GM19035 (cell line): ENCODE data around the gene KRT86.
"Not testable (repeated sequence)": the region's sequence is repeated elsewhere in the genome, so short reads cannot be mapped to it uniquely, and the experiment has no call there.

Source experiments
- ATAC-seq: cut with Tn5 transposase; IDR thresholded peaks from one replicate; pipeline ENCODE4 v1.9.1; 2021; ENCODE audit not compliant: unreplicated experiment

The KRT86 gene

DNA sequence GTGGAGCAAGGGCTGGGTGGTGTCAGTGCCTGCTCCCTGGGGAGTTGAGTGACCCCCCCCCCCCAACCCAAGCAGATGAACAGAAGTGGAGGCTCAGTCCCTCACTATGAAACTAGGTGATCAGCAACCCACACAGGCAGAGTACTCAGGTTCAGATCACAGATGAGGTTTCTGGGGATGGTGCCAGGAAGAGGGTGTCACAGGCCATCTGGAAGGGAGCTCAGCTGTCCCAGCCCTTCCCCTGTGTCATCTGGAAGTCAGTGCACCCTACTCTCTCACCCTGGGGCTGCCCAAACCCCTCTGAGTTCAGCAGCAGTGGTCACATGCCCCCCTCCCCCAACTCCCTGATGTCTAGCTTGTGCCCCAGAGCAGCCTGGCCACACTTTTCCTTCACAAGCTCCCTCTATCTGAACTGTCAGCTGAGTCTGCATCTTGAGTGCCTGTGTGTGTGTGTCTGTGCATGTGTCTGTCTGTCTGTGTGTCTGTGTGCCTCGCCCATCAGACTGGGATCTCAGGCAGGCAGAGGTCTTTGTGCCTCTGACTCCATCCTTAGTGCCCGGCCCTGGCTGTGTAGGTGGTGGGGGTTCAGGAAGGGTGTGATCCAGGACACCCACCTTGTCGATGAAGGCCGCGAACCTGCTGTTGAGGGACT is 16.2 kb downstream of the KRT86 start:
- ATAC-seq: not testable (repeated sequence)

DNA sequence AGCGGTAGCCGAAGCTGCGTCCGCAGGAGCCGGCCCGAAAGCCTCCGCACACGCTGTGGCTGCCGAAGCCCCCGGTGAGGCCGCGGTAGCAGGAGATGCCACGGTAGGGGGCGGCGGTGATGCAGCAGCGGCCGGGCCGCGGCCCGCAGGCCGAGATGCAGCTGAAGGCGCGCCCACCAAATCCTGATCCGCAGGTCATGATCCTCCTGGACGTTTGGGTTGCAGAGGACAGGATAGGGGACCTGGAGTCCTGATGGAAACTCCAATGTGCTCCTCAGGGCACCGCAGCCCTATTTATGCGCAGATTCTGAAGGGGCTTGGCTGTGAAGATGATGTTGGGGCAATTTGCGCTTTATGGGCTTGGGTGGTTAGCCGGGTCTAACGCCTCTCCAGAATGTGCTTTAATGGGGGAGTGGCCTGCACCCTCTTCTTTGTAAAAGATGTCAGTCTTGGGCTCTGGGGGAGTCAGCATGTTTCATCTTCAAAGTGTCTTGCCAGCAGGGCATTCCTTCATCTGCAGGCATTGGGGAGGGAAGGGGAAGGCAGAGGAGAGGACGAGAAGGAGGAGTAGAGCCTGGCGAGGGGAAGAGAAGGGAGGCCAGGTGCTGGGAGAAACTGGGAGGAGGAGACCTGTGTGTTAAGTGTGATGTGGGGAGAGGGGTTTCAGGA is 17.0 kb downstream of the KRT86 start, which contains the start of gene KRT81:
Gene KRT81 (minus strand): TSS at position 268 of the 669 bp plus-strand sequence. CDS start 69 bp downstream, at position 199.
- ATAC-seq: no peak

DNA sequence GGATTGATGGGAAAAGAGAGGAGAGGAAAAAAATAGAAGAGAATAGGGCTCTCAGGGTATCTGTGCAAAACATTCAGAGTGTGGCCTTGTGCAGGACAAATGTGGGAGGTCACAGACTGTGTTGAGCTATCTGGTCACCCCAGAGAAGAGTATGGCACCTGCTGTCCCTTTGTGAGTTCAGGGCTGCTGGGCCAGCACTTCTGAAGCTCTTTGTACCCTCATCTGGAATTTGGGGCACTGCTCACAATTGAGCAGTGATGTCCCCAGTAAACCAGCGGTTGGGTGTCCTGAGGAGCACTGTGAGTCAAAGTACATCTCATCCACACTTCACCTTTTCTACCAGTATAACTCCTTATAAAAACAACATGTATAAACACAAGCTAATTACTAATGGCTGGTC is 19.5 kb downstream of the KRT86 start:
- no peak for ATAC-seq

DNA sequence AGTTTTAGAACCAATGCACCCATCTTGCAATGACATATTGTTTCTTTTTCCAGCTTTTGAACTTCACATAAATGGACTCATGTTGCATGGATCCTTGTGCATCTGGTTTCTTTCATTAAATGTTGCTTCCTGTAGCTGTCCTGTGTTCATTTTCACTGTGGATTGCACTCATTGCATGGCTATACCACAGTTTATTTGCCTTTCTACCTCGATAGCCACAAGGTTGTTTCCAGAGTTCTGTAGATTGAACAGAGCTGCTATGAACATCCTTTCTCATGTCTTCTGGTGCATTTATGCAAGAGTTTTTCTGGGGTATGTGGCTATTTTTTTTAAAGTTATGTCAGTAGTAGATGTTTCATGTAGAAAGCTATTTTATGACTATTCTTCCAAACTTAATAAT is 20.4 kb downstream of the KRT86 start:
- ATAC-seq: no peak

DNA sequence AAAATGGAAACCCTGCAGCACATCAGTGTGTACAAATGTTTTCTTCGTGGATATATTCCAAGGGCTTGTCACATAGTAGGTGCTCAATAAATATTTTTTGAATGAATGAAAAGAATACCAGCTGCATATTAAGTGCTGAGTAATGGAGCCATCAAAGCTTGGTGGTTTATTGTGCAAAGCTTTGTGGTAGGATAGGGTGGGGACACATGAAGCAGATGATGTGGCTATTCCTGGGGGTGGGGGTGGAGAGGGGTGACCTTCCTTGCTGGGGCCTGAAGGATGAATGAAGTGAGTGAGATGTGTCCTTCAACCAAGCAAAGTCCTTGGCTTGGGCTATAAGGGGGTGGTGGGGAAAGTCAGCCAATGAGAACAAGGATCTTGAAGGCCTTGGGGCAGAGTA is 21.2 kb downstream of the KRT86 start:
- no peak for ATAC-seq

DNA sequence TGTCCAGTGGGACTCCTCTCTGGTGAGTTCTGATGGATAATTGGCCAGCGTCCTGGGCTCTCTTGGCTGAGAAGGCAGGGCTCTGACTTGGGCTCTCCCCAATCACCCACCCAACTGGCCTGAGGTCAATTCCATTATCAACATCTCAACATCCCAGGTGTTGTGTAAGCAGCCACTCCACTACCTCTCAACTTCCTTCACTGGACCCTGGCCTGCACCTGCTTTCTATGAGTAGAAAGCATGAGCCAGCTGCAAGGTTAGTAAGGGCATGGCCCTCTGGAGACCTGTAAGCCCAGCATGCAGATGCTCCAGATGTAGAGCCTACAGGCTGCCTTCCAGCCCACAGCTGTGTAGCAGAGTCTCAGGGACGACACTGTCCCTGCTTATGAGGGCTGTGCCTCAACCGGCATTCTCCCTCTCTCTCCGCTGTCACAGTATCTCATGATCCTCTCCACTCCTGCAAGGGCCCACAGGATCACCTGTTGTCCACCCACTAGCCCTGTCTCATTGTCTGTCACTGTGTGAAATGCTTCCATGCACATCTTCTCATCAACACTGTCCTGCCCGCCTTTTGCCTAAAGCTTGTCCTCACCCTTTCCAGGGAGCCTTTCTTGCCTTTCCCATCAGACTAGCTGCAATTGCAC is 22.2 kb downstream of the KRT86 start:
- ATAC-seq: no peak

DNA sequence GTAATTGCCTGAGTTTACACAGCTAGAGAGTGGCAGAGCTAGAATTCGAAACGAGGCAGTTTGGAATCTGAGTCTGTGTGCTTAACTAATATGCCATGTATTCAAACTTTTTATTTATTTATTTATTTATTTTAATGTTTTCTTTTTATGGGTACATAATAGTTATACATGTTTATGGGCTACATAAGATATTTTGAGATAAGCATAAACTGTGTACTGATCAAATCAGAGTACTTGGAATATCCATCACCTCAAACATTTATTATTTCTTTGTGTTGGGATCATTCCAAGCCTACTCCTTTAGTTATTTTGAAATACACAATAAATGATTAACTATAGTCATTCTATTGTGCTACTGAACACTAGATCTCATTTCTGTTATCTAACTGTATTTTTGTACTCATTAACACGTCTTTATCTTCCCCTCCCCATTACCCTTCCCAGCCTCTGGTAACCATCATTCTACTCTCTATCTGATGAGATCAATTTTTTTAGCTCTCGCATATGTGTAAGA is 24.3 kb downstream of the KRT86 start:
- ATAC-seq: no peak

DNA sequence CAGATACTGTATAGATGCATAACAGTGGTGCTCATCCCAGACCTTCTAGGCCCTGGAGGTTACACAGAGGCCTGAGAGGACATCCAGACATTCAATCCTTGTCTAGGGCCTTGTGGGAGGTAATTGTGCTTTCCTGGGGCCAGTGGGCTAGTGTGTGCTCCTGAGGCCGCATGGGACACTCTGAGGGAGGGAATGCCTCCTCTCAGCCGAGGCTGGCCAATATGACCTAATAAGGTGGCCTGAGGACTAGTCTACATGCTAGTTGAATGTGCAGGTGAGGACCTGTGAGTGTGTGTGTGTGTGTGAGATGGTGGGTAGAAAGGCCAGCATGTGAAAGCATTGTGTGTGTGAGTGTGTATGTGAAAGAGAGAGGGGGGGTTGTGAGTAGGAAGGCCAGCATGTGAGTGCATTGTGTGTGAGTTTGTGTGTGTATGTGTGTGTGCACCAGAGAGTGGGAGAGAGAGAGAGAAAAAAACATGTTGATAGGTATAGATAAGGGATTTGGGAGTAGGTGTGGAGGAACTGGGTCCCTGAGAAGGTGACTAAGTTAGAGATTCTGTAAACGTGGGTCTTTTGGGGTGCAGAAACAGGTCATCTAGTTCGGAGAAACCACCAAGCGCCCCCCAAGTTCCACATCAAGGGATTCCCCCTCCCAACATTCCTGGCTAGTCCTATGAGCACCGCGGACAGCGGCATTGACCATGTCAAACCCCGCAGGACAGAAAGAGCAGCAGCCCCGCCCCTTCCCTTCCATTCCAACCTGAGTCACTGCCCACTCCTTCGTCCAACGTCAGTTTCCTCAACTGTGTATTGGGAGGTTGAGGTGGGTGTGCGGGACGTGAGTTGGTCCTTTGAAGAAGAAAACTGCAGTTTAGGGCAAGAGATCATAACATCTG is 26.6 kb downstream of the KRT86 start:
- no peak for ATAC-seq

DNA sequence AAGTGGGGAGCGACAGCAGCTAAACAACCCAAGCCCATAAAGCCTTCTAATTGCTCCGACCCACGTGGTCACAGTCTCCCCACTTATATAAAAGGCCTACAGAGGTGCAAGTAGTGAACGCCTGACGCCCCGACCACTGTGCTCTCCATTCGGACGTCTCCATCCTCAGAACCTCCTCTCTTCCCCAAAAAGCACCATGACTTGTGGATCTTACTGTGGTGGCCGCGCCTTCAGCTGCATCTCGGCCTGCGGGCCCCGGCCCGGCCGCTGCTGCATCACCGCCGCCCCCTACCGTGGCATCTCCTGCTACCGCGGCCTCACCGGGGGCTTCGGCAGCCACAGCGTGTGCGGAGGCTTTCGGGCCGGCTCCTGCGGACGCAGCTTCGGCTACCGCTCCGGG is 27.3 kb downstream of the KRT86 start:
- ATAC-seq: not testable (repeated sequence)

DNA sequence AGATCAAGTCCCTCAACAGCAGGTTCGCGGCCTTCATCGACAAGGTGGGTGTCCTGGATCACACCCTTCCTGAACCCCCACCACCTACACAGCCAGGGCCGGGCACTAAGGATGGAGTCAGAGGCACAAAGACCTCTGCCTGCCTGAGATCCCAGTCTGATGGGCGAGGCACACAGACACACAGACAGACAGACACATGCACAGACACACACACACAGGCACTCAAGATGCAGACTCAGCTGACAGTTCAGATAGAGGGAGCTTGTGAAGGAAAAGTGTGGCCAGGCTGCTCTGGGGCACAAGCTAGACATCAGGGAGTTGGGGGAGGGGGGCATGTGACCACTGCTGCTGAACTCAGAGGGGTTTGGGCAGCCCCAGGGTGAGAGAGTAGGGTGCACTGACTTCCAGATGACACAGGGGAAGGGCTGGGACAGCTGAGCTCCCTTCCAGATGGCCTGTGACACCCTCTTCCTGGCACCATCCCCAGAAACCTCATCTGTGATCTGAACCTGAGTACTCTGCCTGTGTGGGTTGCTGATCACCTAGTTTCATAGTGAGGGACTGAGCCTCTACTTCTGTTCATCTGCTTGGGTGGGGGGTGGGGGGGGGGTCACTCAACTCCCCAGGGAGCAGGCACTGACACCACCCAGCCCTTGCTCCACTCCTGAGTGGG is 27.9 kb downstream of the KRT86 start:
- ATAC-seq: not testable (repeated sequence)

DNA sequence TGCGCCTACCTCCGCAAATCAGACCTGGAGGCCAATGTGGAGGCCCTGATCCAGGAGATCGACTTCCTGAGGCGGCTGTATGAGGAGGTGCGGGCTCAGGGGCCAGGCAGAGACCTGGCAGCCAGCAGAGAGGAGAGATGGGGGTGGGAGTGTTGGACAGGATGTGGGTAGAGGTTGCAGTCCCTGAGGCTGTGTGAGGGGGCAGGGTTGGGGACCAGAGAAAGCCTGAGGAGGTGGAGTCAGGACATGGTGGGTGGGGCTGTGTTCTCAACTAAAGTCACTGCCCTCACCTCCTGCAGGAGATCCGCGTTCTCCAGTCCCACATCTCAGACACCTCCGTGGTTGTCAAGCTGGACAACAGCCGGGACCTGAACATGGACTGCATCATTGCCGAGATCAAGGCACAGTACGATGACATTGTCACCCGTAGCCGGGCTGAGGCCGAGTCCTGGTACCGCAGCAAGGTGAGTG is 30.5 kb downstream of the KRT86 start:
- peak; percentile 90 for ATAC-seq

DNA sequence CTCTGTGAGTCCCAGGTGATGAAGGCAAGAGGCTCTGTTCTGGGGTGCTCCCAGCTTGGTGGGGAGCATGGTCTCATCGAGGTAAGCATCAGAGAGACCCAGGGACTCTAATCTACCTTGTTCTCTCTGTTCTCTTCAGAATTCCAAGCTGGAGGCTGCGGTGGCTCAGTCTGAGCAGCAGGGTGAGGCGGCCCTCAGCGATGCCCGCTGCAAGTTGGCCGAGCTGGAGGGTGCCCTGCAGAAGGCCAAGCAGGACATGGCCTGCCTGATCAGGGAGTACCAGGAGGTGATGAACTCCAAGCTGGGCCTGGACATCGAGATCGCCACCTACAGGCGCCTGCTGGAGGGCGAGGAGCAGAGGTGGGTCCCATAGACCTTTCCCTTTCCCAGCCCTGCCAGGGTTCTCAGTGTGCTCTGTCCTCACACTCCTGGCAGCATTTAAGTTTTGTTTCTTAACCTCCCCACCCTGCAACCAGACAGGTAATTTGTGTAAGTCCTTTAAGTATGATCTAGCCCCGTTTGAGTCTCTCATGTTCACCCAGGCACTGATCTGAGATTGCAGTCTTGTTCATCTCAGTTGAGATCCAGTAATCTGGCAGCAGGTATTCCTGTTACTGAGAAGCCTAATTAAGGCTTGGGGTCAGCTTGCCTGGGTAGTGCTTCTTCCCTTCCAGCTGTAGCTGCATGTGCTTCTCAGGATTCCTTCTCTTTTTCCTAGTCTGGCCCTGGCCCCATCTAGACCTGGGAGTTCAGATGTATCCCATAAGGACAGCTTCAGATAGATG is 31.7 kb downstream of the KRT86 start:
- no peak for ATAC-seq

DNA sequence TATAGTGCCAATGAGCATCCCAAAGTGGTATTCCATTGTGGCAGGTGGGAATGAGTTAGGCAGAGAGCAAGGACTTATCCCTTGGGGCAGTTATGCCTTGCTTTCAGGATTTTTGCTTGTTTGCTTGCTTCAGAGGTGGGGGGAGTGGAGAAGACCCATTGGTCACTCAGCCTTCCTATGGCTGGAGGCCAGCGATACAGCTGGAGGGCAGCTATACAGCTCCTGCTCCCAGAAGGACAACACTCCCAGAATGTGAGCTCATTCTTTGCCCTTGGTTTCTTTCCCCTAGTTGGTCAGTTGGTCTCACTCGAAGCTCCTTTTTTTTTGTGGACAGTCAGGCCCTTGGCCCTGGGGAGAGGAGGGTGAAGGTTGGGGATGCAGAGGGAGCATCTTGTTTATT is 32.3 kb downstream of the KRT86 start:
- no peak for ATAC-seq

DNA sequence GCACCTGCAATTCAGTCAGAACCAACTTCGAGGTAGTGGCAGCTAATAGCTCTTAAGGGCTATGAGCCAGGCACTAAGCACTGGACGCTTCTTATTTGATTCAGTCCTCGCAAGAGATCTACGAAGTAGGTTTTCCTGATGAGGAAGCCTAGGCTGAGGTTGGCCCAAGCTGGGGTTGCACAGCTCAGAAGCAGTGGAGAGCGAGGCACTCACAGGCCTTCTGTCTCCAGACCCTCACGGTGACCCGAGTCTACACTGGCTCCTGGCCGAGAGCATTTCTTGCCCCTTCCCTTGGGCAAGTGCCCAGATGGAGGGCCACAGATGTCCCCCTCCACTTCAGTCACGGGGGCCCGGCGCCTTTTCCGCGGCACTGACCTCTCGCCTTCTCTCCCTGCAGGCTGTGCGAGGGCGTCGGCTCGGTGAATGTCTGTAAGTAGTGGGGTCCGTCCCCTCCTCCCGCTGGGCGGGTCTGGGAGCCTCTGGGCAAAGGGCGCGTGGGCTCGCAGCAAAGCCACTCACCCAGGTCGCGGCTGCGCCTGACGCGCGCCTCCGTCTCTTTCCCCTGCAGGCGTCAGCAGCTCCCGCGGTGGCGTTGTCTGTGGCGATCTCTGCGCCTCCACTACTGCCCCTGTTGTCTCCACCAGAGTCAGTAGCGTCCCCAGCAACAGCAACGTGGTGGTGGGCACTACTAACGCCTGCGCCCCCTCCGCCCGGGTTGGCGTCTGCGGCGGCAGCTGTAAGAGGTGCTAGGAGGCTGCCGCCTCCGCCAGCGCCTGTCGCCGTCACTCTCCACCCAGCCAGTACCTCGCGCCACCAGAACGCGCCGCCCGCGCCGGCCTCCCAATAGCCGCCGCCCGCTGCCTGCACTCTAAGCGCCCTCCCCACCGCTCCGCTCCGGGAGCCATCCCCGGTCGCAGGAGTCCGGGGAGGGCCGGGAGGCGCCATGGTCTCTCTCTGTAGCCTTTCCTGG is 33.7 kb downstream of the KRT86 start:
- no peak for ATAC-seq

DNA sequence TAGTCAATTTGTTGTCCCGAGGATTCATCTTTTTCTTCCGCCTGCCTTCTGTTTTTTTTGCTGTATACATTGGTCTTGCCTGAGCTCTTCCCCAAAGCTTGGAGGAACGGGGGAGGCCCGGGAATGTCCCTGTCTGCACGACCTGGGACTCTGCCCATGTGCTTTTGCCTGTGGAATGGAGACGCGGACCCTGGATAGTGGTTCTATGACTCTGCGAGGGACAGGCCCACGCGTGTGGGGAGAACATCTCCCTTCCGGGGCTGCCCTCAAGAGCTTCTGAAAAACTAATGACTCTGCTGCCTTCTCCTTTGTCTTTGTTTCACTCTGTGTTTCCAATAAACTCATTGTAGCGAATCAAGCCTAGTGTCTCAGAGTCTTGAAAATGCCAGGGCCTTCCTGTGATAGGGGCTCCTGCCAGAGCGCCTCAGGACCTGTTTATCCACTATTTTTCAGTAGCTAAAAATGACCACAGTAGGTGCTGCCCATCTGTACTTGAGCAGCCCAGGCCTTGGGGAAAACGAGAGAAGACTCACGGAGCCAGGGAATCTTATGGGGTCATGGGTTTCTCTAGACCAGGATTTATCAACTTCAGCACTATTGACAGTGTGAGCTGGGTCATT is 34.5 kb downstream of the KRT86 start:
- ATAC-seq: no peak

DNA sequence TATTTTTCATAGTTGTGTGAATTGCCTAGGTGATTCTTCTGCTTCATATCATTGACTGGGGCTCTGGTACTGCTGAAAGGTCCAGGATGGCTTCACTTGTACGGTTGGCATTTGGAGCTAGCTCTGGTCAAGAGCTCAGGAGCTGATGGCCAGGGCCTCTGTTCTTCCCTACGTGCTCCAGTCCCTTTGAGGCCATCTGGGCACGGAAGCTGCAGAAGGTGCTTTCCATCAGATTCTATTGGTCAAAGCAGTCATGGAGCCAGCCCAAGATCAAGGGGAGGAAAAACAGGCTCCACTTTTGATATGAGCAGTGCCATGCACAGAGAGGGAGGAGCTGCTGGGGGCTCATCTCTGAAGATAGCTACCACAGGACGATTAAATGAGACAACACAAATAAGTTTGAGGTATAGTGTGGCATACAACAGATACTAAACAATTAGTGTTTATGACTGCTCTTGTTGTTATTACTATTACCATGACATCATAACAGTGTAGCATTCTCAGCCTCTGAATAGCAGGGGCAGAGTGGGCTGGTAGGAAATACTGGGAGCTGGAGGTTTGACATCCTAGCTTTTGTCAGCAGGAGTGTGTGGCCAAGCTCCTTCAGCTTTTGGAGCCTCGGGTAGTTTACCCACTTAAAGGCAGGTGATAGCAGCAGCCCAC is 36.3 kb downstream of the KRT86 start:
- ATAC-seq: no peak

DNA sequence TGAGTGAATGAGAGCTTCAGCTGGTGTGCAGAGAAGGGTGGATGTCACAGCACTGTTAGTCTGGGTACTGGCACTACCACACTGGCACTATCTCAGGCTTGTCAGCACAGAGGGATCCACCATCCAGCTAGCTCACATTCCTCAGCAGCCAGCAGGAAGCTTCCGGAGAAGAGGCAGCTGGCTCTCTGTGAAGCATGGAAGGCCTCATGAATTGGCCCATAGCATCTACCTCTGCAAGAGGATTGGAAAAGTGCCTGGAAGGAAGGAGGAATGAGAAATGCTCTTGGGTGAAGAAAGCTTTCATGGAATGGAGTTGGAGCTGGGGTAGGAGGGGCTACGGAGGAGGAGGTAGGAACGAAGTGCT is 36.8 kb downstream of the KRT86 start:
- no peak for ATAC-seq

DNA sequence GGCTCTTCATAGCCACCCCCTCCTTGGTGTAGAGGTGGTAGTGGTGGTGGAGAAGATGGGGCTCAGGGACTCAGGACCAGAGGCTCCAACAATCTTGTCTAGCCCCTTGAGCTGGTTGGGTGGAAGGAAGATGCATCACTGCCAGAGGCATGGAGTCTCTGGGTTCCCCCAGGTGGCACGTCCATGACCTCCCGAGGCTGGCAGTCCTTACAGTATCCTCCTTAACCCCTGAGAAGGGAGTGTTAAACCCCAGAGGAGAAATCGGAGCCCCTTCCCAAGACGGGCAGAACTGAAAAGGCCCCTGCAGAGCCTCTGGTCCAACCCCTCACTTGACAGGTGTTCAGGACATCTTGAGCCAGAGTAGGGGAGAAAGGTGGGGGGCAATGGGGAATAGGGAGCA is 37.6 kb downstream of the KRT86 start:
- ATAC-seq: no peak
